GM12872 (cell line): ENCODE data around the gene RFNG.
A peak's percentile ranks its signal among the peaks of the same experiment; 100 is the strongest.

Experiments used
- TF ChIP-seq, protein P1 (sequence below): IDR thresholded peaks from 3 replicates; pipeline ENCODE4 v1.5.1; 2011; ENCODE audit warnings: low read depth, mild to moderate bottlenecking, low read length, moderate library complexity; ENCODE audit not compliant: insufficient read depth

RFNG gene, protein sequence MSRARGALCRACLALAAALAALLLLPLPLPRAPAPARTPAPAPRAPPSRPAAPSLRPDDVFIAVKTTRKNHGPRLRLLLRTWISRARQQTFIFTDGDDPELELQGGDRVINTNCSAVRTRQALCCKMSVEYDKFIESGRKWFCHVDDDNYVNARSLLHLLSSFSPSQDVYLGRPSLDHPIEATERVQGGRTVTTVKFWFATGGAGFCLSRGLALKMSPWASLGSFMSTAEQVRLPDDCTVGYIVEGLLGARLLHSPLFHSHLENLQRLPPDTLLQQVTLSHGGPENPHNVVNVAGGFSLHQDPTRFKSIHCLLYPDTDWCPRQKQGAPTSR

DNA sequence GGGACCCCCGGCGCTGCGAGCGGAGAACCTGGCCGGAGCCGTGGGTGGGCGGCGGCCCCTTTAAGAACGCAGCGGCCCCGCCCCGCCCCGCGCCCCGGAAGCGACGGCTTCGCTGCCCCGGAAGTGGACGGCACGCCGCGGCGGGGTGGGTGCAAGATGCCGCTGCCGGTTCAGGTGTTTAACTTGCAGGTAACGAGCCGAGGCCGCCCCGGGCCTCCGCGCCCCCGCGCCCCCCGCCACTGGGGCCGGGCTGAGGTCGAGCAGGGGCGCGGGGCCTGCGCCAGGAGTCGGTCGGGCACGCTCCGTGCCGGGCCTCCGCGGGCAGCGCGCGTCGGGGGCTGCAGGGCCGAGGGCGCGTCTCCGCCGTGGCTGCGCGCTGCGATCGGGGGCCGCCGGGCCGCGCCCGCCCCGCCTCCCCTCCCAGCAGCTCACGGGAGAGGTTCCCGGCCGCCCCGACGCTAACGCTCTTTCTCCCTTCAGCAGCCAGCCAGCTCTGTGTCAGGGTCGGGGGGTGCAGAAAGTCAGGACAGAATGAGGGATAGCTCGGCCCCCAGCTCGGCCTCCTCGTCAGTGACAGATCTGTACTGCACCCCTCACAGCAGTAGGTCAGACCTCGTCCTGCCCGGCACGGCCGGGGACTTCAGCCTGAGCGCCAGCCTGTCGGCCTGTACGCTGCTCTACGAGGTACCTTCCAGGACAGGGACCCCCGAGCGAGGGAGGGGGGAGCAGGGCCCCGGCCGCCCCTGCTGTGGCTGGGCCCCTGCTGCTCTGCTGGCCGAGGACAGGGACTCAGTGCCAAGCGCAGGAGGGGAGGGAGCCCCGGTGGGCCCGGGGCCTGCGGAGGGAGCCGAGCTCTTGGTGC is at the start of gene RFNG, which contains the start of gene GPS1:
Gene RFNG, minus strand, starts transcription at position 36 of the 862 bp plus-strand sequence. CDS start 45 bp downstream, outside the sequence.
Gene GPS1, plus strand, starts transcription at position 123 of the 862 bp plus-strand sequence. Its CDS starts 34 bp downstream, at position 157.
- TF ChIP-seq, protein P1, sequence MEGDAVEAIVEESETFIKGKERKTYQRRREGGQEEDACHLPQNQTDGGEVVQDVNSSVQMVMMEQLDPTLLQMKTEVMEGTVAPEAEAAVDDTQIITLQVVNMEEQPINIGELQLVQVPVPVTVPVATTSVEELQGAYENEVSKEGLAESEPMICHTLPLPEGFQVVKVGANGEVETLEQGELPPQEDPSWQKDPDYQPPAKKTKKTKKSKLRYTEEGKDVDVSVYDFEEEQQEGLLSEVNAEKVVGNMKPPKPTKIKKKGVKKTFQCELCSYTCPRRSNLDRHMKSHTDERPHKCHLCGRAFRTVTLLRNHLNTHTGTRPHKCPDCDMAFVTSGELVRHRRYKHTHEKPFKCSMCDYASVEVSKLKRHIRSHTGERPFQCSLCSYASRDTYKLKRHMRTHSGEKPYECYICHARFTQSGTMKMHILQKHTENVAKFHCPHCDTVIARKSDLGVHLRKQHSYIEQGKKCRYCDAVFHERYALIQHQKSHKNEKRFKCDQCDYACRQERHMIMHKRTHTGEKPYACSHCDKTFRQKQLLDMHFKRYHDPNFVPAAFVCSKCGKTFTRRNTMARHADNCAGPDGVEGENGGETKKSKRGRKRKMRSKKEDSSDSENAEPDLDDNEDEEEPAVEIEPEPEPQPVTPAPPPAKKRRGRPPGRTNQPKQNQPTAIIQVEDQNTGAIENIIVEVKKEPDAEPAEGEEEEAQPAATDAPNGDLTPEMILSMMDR: no peak

DNA sequence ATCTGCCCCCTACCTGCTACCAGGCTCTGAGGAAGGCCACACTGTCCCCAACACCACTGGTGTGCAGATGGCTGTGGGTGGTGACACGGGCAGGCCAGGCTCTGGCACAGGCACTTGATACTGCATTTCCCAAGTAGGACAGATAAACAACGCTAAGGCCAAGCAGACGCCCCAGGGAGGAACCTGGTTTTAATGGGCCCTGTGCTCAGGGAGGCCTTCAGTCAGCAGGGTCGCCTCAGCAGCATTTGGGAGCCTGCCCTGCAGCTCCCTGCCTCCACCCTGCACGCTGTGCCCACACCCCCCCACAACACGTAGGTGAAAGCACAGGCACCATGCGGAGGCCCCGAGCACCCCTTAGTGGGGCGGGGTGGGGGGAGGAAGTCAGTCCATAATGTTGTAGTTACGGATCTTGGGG is 49.7 kb upstream of the RFNG start:
- TF ChIP-seq, protein P1: no peak

DNA sequence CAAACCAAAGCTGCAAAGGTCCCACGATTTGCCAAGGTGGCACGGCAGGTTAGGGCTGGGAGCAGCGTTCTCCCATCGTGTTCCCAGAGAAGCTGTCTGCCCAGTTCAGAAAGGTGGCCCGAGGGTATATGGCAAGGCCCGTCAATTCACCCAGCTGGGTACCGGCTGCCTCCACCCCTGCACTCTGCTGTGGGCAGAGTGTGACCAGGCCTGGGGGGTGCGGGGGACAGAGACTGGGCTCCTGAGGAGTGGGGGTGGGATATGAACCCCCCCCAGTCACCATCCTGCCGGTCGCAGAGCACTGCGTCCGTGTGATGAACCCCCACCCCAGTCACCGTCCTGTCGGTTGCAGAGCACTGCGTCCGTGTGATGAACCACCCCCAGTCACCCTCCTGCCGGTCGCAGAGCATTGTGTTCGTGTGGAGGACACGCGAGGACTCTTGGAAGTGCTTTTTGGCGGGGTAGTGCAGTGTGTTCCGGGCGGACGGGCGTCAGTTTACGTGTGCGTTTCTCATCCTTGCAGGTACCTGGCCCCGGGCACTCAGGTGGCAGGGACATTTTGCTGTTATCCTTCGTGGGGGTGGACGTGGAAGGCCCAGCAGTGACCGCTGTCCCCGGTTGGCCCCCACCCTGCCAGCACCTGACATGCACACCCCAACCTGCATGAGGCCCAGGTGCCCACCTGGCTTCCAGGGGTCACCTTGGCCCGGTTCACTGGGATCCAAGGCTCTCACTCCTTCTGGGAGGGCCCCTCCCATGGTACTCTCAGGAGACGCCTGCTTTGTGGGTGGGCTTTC is 49.1 kb upstream of the RFNG start:
- TF ChIP-seq, protein P1: no peak

DNA sequence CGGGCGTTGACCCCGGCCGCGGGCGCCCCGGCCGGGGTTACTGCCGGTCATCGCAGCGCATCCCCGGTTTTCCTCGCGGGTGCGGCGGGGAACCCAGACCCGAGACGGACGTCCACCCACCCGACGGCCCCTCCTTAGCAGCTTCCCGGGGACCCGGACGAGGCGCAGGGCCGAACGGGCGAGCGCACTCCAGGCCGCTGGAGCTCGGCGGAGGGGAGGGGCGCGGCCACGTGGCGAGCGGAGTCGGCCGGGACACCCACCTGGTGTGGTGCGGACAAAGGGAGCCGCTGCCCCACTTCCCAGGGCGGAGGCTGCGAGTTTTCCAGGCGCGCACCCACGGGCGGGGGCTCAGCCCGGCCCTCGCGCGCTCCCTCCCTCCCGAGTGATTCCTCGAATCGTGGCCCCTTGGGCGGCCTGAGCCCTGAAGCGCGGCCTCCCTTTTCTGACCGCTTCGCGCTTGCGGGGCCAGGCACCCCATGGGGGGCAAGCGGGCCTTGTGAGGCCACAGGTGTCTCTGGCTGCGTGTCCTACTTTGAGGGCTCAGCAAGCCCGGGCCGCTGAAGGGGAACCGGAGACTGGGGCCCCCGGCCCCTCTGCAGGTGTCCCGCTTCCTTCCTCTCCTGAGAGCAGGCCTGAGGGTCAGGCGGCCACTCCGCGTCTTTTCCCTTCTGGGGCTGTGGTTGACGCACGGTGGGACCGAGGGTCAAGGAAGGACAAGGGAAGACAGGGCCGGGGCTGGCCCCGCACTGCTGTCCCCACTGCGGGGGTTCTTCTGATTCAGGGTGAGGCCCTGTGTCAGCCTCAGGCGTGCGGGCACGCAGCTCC is 47.5 kb upstream of the RFNG start:
- TF ChIP-seq, protein P1: no peak

DNA sequence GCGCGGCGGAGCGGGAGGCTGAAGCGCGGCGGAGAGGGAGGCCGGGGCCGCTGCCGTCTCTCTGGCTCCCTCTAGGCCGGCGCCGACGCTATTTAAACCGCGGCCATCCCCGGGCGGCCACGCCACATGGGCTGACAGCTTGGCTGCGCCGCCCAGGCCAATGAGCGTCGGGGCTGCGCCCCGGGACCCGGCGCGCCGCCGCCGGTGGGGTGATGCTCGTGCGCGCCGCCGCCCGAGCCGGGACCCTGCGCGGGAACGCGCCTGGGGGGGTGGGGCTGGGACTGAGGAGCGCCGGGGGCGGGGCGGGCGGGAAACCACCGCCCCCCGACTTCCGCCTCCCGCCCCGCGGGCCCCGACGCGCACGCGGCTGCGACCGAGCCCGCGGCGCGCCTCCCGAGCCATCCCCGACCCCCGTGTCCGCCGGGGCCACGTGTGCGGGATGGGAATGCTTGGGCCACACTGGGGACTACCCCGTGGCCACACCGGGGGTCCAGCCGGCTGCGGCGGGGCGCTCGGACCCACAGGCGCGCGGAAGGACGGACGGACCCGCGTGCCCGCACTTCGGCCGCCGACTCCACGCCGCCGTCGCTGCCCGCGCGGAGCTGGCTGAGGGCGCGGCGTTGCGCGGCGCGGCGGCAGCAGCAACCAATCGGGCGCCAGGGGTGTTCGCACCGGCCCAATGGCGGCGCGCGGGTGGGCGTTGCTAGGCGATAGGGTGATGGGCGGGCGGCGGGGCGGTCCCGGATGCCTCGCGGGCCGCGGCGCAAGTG is 46.7 kb upstream of the RFNG start, which contains the start of gene FASN:
Gene FASN, minus strand, starts transcription at position 68 of the 770 bp plus-strand sequence. CDS start 1,791 bp downstream, outside the sequence.
- TF ChIP-seq, protein P1: peak; percentile 38; the same call in 2 of the 3 replicates

DNA sequence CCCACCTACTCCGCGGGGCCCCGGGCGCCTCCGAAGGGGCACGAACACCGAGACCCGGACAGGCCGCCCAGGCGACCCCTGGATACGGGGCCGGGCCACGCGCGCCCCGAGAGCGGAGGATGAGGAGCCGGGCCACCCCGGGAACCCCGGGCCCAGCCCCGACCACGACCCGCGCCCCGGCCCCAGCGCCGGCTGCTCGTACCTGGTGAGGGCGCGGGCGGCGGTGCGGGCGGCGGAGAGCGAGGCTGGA is 46.2 kb upstream of the RFNG start:
- TF ChIP-seq, protein P1: no peak
